Measurements from ENCODE around the gene NISCH. TPM values are rescaled to one million over a fixed set of nuclear protein-coding genes. Genes with fewer than 3 reads are reported as not detected.
A peak's percentile ranks its signal among the peaks of the same experiment; 100 is the strongest.

The NISCH gene
- total RNA-seq, 1 donor from 2014 or later, result 38.0 TPM

DNA sequence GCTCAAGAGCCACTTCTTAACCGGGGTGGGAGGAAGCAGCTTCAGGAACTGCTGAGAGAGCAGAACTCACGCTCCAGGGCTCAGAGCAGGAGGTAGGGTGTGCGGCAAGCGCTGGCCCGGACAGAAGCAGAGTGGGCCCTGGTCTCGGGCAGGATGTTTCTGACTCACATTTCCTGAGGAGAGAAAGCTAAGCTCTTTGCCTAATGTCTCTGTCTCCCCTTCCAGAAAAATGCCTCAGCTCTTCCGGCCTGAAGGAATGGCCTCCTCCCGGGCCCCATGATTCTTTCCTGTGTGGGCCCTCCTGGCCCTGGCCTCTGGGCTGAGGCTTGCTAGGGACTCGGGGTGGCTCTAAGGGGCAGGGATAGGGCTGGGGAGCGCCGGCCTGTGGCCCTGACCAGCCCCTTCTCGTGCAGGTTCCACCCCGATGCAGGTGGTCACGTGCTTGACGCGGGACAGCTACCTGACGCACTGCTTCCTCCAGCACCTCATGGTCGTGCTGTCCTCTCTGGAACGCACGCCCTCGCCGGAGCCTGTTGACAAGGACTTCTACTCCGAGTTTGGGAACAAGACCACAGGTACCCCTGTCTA is 35.6 kb downstream of the NISCH start:
- peak; percentile 3 for ATAC-seq

GRCh38 chr3:52492059-52492458 is 36.7 kb downstream of the NISCH start:
- ATAC-seq, result no peak

- ATAC-seq, result no peak
These were observed 38.0 kb downstream of the NISCH start for GRCh38 chr3:52493232-52494017.

DNA sequence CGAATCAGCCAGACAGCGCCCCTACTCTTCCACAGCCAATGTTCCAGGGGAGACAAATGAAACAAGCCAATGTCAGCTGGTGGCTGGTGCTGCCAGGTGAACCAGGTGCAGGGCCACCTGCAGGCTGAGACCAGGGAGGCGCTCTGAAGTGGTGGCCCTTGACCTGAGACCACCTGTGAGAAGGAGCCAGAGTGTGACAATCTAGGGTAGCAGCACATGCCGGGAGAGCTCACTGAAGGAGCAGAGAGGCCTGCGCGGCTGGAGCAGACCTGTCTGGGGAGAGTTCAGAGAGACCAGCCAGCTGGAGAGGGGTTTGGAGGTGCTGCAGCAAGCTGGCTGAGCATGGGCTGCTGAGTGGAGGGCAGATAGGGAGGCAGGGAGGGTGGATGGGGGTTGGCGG is 39.0 kb downstream of the NISCH start:
- ATAC-seq, result no peak

GRCh38 chr3:52494886-52495495 is 39.6 kb downstream of the NISCH start, which contains the start of gene STAB1:
STAB1 (plus strand) TSS chr3:52495338; CDS start chr3:52495414, 76 bp downstream.
- ATAC-seq, result peak; percentile 39

DNA sequence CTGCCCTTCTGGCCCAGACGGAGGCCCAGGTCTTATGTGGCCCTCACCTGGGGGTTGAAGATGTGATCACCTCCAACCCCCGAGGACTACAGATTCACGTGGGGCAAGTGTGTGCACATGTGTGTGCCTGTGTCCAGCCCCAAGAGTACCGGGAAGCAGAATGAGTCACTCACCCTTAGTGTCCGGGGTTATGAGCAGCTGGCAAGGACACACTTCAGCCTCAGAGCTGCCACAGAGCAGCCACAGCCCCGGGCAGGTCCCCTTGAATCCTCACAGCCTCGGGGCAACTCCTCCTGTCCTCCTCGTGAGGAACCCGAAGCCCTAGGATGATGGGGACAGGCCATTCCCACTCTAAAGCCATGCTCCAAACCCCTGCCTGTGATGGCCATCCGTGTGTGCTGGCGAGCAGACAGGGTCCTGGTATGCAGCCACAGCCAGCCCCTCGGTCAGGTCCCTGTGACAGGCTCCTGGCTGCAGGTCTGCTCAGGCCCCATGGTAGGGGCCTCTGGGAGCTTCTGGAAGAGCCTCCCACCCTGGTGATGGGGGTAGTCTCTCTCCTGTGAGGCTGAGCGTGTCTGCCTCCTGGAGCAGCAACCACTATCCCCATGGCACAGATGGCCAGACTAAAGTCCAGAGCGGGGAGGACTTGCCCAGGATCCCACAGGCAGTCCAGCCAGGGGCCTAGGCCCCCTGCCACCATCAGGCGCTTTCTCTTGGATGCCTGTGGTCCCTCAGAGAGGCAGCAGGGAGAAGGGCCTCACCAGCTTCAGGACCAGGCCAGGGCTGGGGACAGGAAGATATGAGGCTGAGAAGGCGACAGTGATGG is 40.6 kb downstream of the NISCH start:
- ATAC-seq, result peak; percentile 72

DNA sequence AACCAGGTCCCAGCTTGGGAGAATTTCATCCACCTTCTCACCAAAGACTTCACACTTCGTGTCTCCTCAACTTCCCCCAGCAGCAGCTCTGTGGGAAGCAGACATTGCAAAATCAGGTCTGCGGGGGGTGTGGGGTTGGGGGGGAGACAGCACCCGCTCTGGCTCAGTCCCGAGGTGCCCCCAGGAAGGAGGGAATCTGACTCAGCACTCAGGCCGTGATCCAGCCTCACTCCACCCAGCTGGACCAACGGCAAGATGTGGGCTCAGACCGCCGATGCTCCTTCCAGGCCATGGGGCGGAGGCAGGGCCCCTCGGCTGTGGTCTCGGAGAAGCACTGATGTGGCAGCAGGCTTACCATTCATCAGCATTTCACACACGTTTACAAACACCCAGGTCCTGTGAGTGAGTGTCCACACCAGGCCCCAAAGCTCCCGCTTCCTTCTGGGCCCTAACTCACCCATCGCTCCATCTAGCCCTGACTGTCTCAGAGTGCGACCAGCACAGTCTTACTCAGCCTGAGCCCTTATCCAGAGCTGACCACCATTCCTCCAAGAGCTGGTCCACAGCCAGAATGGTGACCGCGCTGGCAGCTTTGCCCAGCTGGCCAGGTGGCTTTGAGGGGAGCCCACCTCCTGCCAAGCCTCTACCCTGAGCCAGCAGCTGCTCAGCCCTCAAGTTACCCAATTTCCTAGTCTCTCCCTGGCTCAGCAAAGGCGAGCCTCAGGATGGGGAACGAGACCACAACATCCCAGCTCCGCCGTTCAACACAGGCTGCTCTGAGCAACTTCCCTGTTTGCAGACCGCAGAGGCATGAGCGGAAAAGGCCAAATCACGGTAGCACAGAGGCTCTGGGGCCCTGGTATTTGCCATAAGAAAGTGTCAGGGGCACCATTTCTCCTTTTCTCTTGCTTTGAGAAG is 43.0 kb downstream of the NISCH start:
- ATAC-seq, result no peak

DNA sequence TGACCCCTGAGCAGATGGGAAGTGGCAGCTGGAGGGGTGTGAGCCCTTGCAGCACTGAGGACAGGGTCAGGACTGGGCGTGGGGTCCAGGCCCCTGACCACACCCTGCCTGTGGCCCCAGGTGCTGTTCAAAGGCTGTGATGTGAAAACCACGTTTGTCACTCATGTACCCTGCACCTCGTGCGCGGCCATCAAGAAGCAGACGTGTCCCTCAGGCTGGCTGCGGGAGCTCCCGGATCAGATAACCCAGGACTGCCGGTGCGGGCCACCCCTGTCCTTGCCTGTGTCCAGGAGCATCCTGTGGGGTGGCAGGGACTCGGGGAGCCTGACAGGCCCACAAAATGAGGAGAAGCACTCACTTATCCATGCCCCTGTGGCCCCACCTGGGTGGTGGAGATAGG is 45.6 kb downstream of the NISCH start:
- no peak for ATAC-seq

DNA sequence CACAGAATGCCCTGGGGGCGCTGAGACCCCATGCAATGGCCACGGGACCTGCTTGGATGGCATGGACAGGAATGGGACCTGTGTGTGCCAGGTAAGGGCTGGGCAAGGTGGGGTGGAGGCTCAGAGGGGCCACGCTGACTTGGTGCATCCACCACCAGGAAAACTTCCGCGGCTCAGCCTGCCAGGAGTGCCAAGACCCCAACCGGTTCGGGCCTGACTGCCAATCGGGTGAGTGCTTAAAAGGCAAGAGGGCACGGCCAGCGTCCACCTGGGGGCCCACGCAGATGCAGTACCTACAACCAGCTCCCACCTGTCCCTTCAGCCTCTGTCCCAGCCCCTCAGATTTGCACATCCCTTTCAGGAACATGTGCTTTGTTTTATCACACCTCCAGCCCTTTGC is 46.6 kb downstream of the NISCH start:
- ATAC-seq, result no peak

GRCh38 chr3:52502808-52503350 is 47.5 kb downstream of the NISCH start:
- ATAC-seq, result no peak

GRCh38 chr3:52503788-52504424 is 48.5 kb downstream of the NISCH start:
- ATAC-seq, result no peak

GRCh38 chr3:52504977-52505376 is 49.6 kb downstream of the NISCH start:
- no peak for ATAC-seq

GRCh38 chr3:52506266-52506966 is 51.0 kb downstream of the NISCH start:
- ATAC-seq, result no peak

DNA sequence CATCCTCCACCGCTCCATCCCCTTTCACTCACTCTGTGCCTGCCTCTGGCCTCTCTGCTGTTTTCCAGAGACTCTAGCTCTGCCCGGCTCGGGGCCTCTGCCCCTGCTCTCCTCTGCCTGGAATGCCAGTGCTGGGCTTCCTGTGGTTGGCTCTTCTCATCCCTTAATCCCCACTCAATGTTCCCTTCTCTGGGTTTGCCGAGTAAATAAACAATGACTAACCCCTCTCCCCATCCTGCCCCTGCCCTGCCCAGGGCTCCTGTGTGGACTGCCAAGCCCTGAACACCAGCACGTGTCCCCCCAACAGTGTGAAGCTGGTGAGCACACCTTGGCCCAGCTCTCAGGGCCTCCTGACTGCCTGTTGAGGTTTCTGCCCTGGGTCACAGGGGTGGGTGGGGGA is 52.0 kb downstream of the NISCH start:
- peak; percentile 36 for ATAC-seq

GRCh38 chr3:52509753-52510328 is 54.4 kb downstream of the NISCH start:
- no peak for ATAC-seq

- no peak for ATAC-seq
These were observed 56.1 kb downstream of the NISCH start for GRCh38 chr3:52511509-52511908.

DNA sequence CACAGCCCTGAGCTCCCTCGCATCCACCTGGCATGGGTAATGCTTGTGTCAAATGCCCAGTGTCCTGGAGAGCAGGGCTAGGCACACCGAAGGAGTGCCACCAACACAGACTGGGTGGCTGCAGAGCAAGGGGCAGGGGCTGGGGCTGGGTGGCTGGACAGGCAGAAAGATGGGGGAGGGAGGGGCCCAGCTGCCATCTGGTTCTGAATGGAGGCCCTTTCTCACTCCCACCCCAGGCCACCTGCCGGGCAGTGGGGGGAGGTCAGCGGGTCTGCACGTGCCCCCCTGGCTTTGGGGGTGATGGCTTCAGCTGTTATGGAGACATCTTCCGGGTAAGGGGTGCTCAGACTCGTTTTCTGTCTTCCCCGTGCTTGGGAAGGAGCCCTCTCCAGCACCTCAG is 56.7 kb downstream of the NISCH start:
- no peak for ATAC-seq

DNA sequence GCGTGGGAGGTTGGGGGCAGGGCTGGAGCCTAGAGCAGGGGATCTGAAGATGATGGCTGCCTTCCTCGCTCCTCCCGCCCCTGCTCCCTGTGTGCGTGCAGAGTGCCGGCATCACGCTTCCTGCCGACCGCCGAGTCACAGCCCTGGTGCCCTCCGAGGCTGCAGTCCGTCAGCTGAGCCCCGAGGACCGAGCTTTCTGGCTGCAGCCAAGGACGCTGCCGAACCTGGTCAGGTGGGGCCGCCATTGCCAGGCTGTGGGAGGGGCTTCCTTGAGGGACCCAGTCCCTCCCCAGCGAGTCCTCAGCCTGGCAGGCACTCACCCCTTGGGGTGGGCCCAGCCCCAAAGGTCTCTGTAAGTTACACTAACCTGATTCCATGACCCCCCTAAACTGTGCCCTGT is 57.3 kb downstream of the NISCH start:
- no peak for ATAC-seq

- ATAC-seq, result no peak
These were observed 57.9 kb downstream of the NISCH start for GRCh38 chr3:52513281-52513680.

DNA sequence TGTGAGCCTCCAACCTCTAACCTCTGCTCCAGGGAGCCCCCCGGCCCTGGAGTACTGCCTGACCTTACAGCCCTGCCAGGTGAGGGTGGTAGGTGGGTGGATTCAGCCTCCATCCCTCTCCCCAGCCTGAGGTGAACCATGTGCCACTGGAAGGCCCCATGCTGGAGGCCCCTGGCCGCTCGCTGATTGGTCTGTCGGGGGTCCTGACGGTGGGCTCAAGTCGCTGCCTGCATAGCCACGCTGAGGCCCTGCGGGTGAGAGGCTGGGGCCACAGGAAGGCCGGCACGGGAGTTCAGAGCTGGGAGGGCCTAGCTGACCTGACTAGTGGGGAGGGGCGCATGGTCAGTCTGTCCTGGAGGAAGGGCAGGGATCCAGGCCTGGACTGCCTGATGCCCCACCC is 59.2 kb downstream of the NISCH start:
- no peak for ATAC-seq

Measured in esophagus mucosa (tissue), 1 donor.